PC-3 (cell line): ENCODE data around the gene SDK1. TPM values are rescaled to one million over a fixed set of nuclear protein-coding genes. Genes with fewer than 3 reads are reported as not detected.
"Not testable (repeated sequence)": the region's sequence is repeated elsewhere in the genome, so short reads cannot be mapped to it uniquely, and the experiment has no call there.

Experiments used
- ATAC-seq: fragments of 200-7000 bp; cut with Tn5 transposase; 2 replicates; pipeline ENCODE4 v1.9.1; 2020; ENCODE audit warnings: mild to moderate bottlenecking, moderate library complexity
- BruUV-seq: library from RNA; stranded (reverse); fragments of 400-500 nt; replicated peaks from 2 replicates; lab custom pipeline; 2021; lab: Mats Ljungman, UMichigan
- CTCF ChIA-PET: fragments of 300-600 bp; sonication (Branson Sonifier 250); formaldehyde crosslinking; loops from one replicate; lab custom pipeline; 2022; ENCODE audit warnings: antibody characterized with exemption; lab: Charles Lee
- POLR2A ChIA-PET: fragments of 300-600 bp; sonication (Branson Sonifier 250); formaldehyde crosslinking; loops from one replicate; lab custom pipeline; 2022; ENCODE audit warnings: antibody characterized with exemption; ENCODE audit not compliant: unreplicated experiment; lab: Charles Lee
- DNase-seq: peaks from one replicate; pipeline ENCODE4 v3.0.0-alpha.2; 2015
- H2AFZ ChIP-seq: fragments of 300-600 bp; sonication (generic); 2 replicates; pipeline ENCODE4 v1.6.0; 2016; ENCODE audit warnings: antibody characterized with exemption, low read length
- H3F3A ChIP-seq: fragments of 300-600 bp; sonication (generic); one replicate; pipeline ENCODE4 v1.6.0; 2017; ENCODE audit warnings: antibody characterized with exemption, low read length, control low read depth, mild to moderate bottlenecking; ENCODE audit not compliant: unreplicated experiment
- H3K27ac ChIP-seq: fragments of 300-600 bp; sonication (generic); 2 replicates; pipeline ENCODE4 v1.5.1; 2016; ENCODE audit warnings: mild to moderate bottlenecking, low read length
- H3K27me3 ChIP-seq: fragments of 300-600 bp; sonication (generic); 2 replicates; pipeline ENCODE4 v1.6.1; 2016; ENCODE audit warnings: low read length, mixed read lengths
- H3K36me3 ChIP-seq: fragments of 300-600 bp; sonication (generic); 2 replicates; pipeline ENCODE4 v1.6.1; 2016; ENCODE audit warnings: low read depth, mixed run types, low read length, mixed read lengths
- H3K4me1 ChIP-seq: fragments of 300-600 bp; sonication (generic); 2 replicates; pipeline ENCODE4 v1.5.1; 2016; ENCODE audit warnings: low read length; ENCODE audit not compliant: insufficient read depth
- H3K4me2 ChIP-seq: fragments of 300-600 bp; sonication (generic); 2 replicates; pipeline ENCODE4 v1.6.0; 2016; ENCODE audit warnings: low read length
- H3K4me3 ChIP-seq: fragments of 300-600 bp; sonication (generic); 2 replicates; pipeline ENCODE4 v1.5.1; 2016; ENCODE audit warnings: mild to moderate bottlenecking, low read length, mixed read lengths
- H3K79me2 ChIP-seq: fragments of 300-600 bp; sonication (generic); 2 replicates; pipeline ENCODE4 v1.6.1; 2017; ENCODE audit warnings: low read length, mixed read lengths
- H3K9ac ChIP-seq: fragments of 300-600 bp; sonication (generic); 2 replicates; pipeline ENCODE4 v1.6.0; 2016; ENCODE audit warnings: mild to moderate bottlenecking, low read length
- H3K9me2 ChIP-seq: fragments of 300-600 bp; sonication (generic); replicated peaks from 2 replicates; pipeline ENCODE4 v1.6.1; 2016; ENCODE audit warnings: mixed run types, low read length, mixed read lengths
- H3K9me3 ChIP-seq: fragments of 300-600 bp; sonication (generic); 2 replicates; pipeline ENCODE4 v1.6.1; 2016; ENCODE audit warnings: low read length, mixed read lengths
- H4K20me1 ChIP-seq: fragments of 300-600 bp; sonication (generic); 2 replicates; pipeline ENCODE4 v1.6.1; 2016; ENCODE audit warnings: low read length, mixed read lengths
- EZH2 ChIP-seq: fragments of 300-600 bp; sonication (generic); IDR thresholded peaks from one replicate; pipeline ENCODE4 v1.6.1; 2017; ENCODE audit warnings: antibody characterized with exemption, mild to moderate bottlenecking, low read length; ENCODE audit not compliant: unreplicated experiment
- EZH2phosphoT487 ChIP-seq: fragments of 300-600 bp; sonication (generic); IDR thresholded peaks from 2 replicates; pipeline ENCODE4 v1.6.1; 2018; ENCODE audit warnings: mild to moderate bottlenecking, antibody characterized with exemption, low read length, borderline replicate concordance
- intact Hi-C: fragments of 100-400 bp; cut with micrococcal nuclease; formaldehyde crosslinking; loops from 2 replicates; pipeline ENCODE4 v1.9.0; 2023
- total RNA-seq: library from RNA; depleted of rRNA; stranded (reverse); fragments of >200 nt; gene quantifications from 2 replicates; pipeline ENCODE4 v1.2.3, GENCODE V29; 2014
- TF ChIP-seq, protein P1 (sequence below): fragments of 300-600 bp; sonication (generic); conservative IDR thresholded peaks from 2 replicates; pipeline ENCODE4 v1.5.1; 2017; ENCODE audit warnings: antibody characterized with exemption, low read depth, mild to moderate bottlenecking, low read length

The SDK1 gene
- total RNA-seq, 1 experiment from 2014 or later: 2.8 TPM

DNA sequence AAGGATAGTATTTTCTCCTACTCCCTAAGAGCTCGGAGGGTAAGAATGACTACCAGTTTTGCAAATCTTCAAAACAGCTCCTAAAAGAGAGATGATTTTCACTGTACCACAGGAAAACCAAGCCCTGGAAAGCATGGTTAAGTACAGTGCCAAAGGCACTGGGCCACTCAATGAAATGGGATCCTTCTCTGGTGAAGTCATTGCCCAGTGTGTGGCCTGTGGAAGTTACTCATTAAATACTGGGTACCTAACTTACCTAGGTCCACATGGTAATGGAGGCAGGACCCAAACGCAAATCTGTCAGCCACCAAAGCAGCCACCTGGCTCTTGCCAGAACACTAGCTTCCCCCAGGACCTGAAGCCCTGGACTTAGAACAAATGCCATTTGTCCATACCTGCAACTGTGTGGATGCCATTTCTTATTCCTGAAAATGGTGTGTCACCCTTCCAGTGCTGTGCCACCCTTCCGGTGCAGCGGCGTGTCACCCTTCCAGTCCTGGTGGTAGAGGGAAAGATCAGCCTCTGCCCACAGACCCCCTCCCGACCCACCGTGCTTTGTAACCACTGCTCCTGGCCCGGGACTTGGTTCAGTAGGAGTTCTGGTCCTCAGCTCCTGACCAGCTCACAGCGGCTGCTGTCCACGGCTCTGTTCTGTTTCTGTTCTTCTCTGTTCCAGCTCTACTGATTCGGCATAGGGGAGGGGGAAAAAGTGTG is 659.2 kb downstream of the SDK1 start:
- Histone ChIP-seq H3K36me3 (no peaks in the 10 kb centered on the region), H3K4me1 (peaks cover 9% of the 10 kb centered on the region; the same call in 1 of the 2 replicates), H3K9me2 (no peaks in the 10 kb centered on the region), H3K9ac (no peak overlapping the region), H3K4me3 (no peak overlapping the region), H3K4me2 (no peak overlapping the region), H3K79me2 (no peaks in the 10 kb centered on the region), H3K27ac (no peak overlapping the region), H3K9me3 (no peaks in the 10 kb centered on the region), H3F3A (no peaks in the 10 kb centered on the region), H4K20me1 (no peaks in the 10 kb centered on the region), H2AFZ (no peak overlapping the region), H3K27me3 (no peaks in the 10 kb centered on the region)
- ATAC-seq (peak; percentile 18; the same call in 1 of the 2 replicates), DNase-seq (no peak)
- BruUV-seq: no TSS peak
- TF ChIP-seq EZH2phosphoT487: no peak
- TF ChIP-seq, protein P1, sequence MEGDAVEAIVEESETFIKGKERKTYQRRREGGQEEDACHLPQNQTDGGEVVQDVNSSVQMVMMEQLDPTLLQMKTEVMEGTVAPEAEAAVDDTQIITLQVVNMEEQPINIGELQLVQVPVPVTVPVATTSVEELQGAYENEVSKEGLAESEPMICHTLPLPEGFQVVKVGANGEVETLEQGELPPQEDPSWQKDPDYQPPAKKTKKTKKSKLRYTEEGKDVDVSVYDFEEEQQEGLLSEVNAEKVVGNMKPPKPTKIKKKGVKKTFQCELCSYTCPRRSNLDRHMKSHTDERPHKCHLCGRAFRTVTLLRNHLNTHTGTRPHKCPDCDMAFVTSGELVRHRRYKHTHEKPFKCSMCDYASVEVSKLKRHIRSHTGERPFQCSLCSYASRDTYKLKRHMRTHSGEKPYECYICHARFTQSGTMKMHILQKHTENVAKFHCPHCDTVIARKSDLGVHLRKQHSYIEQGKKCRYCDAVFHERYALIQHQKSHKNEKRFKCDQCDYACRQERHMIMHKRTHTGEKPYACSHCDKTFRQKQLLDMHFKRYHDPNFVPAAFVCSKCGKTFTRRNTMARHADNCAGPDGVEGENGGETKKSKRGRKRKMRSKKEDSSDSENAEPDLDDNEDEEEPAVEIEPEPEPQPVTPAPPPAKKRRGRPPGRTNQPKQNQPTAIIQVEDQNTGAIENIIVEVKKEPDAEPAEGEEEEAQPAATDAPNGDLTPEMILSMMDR: no peak
- TF ChIP-seq EZH2: no peak
- ChIA-PET CTCF (interaction anchor here (0.6 kb wide), 1 partner anchor 258 kb away, joined by 3 read pairs; no protein-coding TSS in a partner anchor), POLR2A (no interaction called here)
- intact Hi-C loops: no loop called here

DNA sequence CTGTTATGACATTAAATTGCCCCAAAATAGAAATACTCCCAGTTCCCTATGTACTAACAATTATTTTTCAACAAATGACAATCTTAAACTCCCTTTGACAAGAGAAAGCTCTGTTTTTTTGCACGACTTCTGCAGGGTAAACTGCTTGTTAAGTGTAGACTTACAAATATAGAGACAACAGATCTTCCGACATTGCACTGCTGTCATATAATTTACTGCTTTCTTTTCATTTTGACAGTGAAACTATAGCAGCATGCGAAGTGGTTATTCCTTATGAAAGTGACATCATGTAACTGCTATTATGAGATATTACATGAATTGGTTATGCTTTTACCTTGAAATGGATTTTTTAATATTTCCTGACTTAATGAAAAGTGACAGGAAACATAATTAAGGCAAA is 659.9 kb downstream of the SDK1 start:
- BruUV-seq: no TSS peak
- no peaks in the 10 kb centered on the region for H3K9me2 ChIP-seq
- no peaks in the 10 kb centered on the region for H3K36me3 ChIP-seq
- no peak overlapping the region for H3K27ac ChIP-seq
- DNase-seq (no peak), ATAC-seq (no peak)
- H3K9me3 ChIP-seq: no peaks in the 10 kb centered on the region
- H3K4me1 ChIP-seq: peaks cover 6% of the 10 kb centered on the region; the same call in 1 of the 2 replicates
- no peak overlapping the region for H3K4me3 ChIP-seq
- no peak overlapping the region for H3K4me2 ChIP-seq
- H4K20me1 ChIP-seq: no peaks in the 10 kb centered on the region
- no peak overlapping the region for H3K9ac ChIP-seq
- no peaks in the 10 kb centered on the region for H3K27me3 ChIP-seq
- ChIA-PET POLR2A (no interaction called here), CTCF (no interaction called here)
- no peak overlapping the region for H2AFZ ChIP-seq
- H3F3A ChIP-seq: no peaks in the 10 kb centered on the region
- intact Hi-C loops: no loop called here
- no peak for TF ChIP-seq EZH2
- TF ChIP-seq EZH2phosphoT487: no peak
- TF ChIP-seq, protein P1: no peak
- H3K79me2 ChIP-seq: no peaks in the 10 kb centered on the region

DNA sequence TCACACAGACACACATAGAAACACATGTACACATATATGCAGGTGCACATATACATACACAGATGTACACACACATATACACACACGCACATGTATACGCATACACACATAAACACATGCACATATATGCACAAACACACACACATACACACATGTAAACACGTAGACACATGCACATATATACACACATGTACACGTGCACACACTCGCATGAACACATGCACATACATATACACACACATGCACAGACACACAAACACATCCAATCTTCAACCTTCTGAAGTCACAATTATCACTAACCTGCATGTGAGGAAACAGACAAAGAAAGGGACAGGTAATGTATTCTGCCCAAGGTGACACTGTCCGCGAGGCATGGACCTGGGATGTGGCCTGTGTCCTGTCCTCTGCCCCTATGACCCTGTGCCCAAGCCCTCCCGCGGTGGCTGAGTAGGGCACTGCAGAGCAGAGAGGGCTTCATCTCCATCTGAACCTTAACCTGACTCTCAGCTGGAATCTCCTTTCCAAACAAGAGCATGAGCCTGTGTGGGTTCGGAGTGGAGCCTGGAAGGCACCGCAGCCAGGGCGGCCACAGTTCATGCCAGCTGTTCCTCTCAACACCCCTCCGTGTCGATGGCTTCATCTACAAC is 660.9 kb downstream of the SDK1 start:
- Histone ChIP-seq H3K9me3 (no peaks in the 10 kb centered on the region), H4K20me1 (no peaks in the 10 kb centered on the region), H2AFZ (no peak overlapping the region), H3K9ac (no peak overlapping the region), H3K4me2 (no peak overlapping the region), H3K27me3 (no peaks in the 10 kb centered on the region), H3F3A (no peaks in the 10 kb centered on the region), H3K4me1 (no peaks in the 10 kb centered on the region), H3K79me2 (no peaks in the 10 kb centered on the region), H3K36me3 (no peaks in the 10 kb centered on the region), H3K9me2 (no peaks in the 10 kb centered on the region), H3K4me3 (no peak overlapping the region), H3K27ac (no peak overlapping the region)
- no TSS peak for BruUV-seq
- ATAC-seq (no peak), DNase-seq (no peak)
- CTCF ChIA-PET: no interaction called here
- intact Hi-C loops: no loop called here
- POLR2A ChIA-PET: no interaction called here
- TF ChIP-seq, protein P1: no peak
- TF ChIP-seq EZH2: no peak
- no peak for TF ChIP-seq EZH2phosphoT487

DNA sequence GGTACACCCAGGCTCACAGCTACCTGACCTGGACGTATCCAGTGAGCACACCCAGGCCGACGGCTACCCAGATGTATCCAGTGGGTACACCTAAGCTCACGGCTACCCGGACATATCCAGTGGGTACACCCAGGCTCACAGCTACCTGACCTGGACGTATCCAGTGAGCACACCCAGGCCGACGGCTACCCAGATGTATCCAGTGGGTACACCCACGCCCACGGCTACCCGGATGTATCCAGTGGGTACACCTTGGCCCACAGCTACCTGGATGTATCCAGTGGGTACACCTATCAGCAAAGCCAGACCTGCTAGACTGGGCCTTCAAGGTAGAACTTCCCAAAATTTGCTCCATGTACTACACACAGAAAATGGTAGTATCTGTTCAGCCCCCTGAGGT is 662.7 kb downstream of the SDK1 start:
- intact Hi-C loops, H3K27me3 ChIP-seq, H3K4me3 ChIP-seq, BruUV-seq, H3K36me3 ChIP-seq, H3F3A ChIP-seq, H3K9ac ChIP-seq, H3K9me3 ChIP-seq, H3K4me1 ChIP-seq, CTCF ChIA-PET, H4K20me1 ChIP-seq, DNase-seq, POLR2A ChIA-PET, H3K9me2 ChIP-seq, ATAC-seq, H3K27ac ChIP-seq, H2AFZ ChIP-seq, H3K4me2 ChIP-seq, H3K79me2 ChIP-seq: not testable (repeated sequence)
